ENCODE results near the gene SLITRK4.

The SLITRK4 gene, protein sequence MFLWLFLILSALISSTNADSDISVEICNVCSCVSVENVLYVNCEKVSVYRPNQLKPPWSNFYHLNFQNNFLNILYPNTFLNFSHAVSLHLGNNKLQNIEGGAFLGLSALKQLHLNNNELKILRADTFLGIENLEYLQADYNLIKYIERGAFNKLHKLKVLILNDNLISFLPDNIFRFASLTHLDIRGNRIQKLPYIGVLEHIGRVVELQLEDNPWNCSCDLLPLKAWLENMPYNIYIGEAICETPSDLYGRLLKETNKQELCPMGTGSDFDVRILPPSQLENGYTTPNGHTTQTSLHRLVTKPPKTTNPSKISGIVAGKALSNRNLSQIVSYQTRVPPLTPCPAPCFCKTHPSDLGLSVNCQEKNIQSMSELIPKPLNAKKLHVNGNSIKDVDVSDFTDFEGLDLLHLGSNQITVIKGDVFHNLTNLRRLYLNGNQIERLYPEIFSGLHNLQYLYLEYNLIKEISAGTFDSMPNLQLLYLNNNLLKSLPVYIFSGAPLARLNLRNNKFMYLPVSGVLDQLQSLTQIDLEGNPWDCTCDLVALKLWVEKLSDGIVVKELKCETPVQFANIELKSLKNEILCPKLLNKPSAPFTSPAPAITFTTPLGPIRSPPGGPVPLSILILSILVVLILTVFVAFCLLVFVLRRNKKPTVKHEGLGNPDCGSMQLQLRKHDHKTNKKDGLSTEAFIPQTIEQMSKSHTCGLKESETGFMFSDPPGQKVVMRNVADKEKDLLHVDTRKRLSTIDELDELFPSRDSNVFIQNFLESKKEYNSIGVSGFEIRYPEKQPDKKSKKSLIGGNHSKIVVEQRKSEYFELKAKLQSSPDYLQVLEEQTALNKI

DNA sequence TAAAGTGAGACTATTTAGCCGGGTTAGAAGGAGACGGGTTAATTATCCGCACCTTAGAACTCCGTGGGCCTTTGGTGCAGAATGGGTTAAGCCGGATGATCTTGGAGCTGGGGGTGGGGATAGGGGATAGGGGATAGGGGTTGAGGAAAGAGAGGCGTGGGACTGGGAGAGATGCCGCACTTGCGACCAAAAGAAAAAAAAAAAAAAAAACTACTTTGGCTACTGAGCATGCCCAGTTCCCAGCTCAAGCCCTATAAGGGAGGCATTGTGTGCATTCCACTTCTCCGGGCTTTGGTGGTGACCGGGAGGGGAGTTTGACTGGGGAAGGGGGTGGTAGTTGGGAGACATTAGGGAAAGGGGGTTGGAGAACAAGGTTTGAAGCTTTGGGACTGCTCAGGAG lies at the start of gene SLITRK4:
Gene SLITRK4, minus strand, starts transcription at position 187 of the 400 bp plus-strand sequence. CDS start 4,993 bp downstream, outside the sequence.
- DNase-seq (ENCODE audit: low read depth in 2 of 2): no peak

GRCh38 chrX:143683486-143683885 lies 47.6 kb upstream of the SLITRK4 start:
- DNase-seq (ENCODE audit: low read depth in 2 of 2): no peak

DNA sequence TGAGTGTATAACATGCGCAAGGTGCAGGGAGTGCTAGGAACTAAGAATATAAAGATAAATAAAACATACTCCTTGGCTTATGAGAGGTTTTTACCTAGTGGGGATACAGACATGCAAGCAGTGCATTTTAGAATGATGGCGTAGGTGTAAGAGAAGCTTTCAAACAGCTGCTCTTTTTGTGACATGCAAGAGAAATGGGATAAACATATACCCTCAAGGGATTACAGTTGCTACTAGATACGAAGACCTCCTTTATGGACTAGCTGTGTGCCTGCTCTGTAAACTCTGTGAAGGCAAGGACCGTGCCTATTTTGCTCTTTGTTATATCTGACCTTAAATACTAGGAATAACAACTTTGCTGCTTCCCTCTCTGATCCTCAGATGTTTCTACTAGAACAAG lies 39.0 kb upstream of the SLITRK4 start:
- DNase-seq (ENCODE audit: low read depth in 2 of 2): no peak

DNA sequence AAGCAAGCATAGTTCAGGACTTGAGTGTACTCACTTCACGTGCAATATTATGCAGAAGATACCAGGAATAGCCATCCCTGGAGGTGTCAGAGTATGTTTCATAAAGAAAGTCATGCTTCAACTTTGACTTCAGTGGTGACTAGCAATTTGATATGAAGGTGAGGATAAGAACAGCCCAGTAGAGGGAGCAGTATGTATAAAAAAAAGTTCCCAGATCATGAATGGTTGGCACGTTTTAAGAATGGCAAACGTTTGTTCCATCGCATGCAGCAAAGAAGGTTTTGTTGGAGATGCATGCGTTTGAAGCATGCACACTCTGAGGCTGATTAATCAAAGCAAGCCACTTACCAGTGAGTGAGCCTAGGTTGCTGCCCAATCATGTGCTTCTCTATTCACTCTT lies 33.5 kb upstream of the SLITRK4 start:
- no peak for DNase-seq (ENCODE audit: low read depth in 2 of 2)

- no peak for DNase-seq (ENCODE audit: low read depth in 2 of 2)
Observed at GRCh38 chrX:143664302-143664701, 28.4 kb upstream of the SLITRK4 start.

DNA sequence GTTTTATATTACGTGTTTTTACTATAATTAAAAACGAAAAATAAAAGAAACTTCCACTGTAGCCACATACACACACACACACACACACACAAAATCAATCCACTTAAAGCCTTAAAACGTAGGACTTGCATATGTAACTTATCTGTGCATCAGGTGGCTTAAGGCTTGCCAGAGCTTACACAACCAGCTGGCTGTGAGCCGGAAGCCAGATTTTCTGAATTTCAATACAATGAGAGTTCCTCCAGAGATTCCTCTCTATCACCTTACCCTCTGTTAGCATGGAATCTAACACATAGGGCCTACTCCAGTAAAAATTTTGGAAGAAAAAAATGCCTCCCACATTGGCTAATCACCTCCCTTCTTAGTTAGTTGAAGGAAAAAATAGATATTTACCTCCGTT lies 27.9 kb upstream of the SLITRK4 start:
- DNase-seq (ENCODE audit: low read depth in 2 of 2): no peak

DNA sequence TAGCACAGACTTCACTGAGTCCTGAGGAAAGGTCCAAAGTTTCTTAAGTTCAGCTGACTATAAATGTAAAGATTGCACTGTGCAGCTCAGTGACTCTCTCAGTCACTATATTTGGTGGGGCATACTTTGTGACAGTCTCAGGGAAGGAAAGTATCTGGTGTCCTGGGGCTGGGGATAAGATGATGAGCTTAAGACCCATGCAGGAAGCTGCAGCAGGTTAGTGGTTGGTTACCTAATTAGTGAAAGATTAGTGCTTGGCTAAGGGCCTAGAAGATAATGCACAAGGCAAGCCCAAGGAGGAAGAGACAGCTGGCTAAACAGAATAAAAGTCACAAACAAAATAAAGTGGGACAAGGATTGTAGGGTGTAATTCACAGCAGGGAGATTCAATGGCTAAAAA lies 25.4 kb upstream of the SLITRK4 start:
- DNase-seq (ENCODE audit: low read depth in 2 of 2): no peak

DNA sequence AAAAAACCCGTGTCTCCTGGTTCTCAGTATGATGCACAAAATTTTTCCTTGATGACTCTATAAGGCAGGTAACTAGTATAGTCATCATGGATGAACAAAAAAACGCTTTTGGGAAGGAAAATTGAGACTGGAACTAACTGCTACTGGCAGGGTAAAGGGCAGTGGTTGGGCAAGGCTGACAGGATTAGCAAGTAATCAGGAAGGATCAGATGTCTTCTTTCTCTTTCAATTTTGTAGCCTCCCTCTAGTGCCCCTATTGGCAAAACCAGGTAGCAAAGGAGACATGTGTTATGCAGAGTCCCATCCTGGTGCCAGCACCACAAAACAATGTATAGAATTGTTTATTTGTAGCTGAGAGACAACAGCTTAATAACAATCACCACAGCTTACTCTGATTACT lies 12.8 kb upstream of the SLITRK4 start:
- no peak for DNase-seq (ENCODE audit: low read depth in 2 of 2)

DNA sequence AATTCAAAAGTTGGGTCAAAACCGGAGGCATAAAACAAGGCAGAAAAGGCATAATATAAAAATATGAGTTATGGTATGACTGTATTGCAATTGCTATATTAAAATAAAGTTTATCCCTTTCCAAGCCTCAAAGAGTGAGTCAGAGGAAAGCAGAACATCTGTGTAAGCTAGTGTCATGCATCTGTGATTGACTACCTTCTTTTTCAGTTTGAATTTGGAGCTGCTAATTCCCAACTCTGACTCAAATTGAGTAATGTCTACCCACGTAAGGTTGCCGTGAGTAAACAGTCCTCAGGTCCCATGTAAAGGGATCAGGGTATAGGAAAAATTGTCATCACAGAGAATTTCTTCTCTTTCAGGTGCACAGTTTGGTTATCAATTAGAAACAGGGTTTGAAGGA lies 6.5 kb upstream of the SLITRK4 start:
- DNase-seq (ENCODE audit: low read depth in 2 of 2): no peak

GRCh38 chrX:143636831-143637230 lies 930 bp upstream of the SLITRK4 start:
- DNase-seq (ENCODE audit: low read depth in 2 of 2): no peak

DNA sequence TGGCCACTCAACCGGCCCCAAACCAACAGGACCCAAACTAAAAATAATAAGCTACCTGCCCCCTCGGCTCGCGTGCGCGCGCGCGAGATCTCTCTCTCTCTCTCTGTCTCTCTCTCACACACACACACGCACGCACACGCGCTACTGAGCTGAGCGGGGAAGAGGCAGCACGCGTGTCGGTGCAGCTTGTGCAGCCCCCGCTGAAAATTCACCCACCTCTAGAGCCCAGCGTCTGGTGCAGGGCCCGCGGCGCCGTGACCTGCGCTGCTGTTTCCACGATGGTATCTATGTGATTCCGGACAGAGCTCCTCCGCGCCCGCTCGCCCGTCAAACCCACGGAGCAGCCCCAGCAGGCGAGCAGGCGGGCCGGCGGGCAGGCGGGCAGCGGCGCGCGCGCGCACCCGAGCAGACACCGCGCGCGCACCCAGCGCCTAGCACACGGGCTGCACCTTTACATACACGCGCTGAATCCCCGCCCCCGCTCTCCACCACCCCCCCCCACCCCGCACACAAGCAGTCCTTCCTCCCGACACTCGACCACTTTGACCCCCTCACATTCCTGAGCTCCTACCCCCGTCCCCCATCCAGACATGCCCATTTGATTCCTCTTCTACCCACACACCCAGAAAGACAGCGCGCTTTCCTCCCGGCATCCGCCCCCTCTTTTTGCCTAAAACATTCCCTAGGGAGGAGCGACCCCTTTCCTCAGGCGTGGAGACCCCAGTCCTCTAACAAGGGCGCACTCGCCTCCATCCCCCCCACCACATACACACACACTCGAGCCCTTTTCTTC lies 1.0 kb downstream of the SLITRK4 start:
- no peak for DNase-seq (ENCODE audit: low read depth in 2 of 2)

DNA sequence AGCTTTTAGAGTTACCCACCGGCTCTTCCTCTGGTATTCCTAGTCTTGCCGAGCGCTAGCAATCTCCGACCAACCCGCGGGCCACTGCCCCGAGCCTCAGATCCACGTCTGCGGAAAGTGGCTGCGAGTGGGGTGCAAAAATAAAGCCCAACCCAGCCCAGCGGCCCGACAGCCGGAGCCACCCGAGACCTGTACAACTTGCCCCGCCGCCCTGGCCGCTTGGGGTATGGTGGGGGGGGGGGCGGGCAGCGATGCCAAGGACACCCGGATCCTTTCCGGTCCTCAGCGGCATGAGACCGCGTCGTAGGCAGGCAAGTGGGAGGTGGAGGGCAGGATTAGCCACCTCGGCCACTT lies 1.6 kb downstream of the SLITRK4 start:
- DNase-seq (ENCODE audit: low read depth in 2 of 2): no peak

- no peak for DNase-seq (ENCODE audit: low read depth in 2 of 2)
Observed at GRCh38 chrX:143633461-143634308, 2.2 kb downstream of the SLITRK4 start.

- no peak for DNase-seq (ENCODE audit: low read depth in 2 of 2)
Observed at GRCh38 chrX:143632625-143633410, 3.1 kb downstream of the SLITRK4 start.

GRCh38 chrX:143623657-143624056 lies 12.2 kb downstream of the SLITRK4 start:
- no peak for DNase-seq (ENCODE audit: low read depth in 2 of 2)

DNA sequence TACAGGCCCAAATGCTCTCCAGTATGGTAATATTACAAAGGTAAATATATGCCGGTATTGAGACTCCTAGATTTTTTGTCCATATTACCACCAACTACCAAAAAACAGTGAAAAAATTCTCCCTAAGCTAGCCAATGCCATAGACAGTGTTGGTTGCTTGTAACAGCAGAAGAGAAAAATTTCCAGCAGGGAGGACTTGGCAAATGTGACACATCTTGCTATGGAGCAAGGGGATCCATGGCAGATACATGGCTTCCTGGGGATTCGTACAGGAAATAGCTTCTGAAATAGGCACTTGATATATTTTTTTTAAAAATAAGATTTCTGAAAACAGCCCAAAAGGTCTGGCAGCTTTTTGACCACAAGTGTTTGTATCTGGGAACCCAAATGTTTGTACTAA lies 14.6 kb downstream of the SLITRK4 start:
- DNase-seq (ENCODE audit: low read depth in 2 of 2): no peak

DNA sequence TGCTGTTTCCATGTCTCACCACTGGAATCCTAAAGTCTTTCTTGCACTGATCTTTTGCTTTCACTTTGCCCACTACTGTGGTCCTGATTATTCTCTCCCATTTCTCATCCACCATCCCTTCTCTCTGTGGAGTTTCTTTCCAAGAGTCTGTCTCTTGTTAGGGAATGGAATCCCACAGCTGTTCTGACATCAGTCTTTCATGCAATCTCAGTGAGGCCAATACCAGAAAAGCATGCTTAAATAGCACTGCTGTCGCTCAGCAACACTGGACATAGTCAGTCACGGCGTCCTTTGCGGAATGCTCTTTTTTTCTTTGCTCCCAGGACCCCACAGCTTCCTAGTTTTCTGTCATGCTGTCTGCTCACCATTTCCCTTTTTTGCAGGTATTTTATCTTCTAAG lies 20.1 kb downstream of the SLITRK4 start:
- DNase-seq (ENCODE audit: low read depth in 2 of 2): no peak

- no peak for DNase-seq (ENCODE audit: low read depth in 2 of 2)
Observed at GRCh38 chrX:143601809-143602208, 34.1 kb downstream of the SLITRK4 start.

DNA sequence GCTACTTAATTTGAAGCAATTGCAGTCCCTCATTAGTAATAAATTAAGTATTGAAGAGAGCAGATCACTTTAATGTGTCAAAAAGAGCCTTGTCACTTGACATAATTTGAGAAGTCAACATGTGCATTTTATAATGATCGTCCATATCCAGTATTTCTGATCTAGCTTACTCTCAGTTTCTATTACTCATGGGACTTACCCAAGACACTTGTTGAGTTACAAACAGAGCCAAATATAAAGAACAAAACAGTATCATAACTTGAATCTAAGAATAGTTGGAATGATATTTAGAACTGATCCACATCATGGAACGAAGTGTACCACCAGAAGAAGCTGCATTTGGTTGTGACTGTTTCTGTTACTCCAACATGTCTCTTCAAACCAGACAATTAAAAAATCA lies 54.7 kb downstream of the SLITRK4 start:
- DNase-seq (ENCODE audit: low read depth in 2 of 2): no peak

DNA sequence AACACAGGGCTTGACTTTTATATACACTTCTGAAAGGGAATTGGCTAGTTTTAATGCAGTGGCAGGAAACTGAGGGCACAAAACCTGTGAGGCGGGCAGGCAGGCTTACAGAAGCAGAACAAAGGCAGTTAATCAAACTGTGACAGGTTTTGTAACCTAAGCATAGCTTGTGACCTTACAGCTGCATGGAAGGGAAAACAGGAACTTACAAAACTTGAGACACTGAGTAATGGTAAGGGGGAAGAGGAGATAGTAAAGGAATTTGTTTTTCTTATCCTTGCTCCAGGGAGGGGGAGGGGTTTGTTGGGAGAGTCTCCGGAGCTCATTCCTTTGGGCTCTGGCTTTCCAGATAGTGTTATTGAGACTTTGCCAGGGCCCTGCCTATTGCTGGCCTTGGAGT lies 55.6 kb downstream of the SLITRK4 start:
- no peak for DNase-seq (ENCODE audit: low read depth in 2 of 2)

All from stimulated activated CD8-positive, alpha-beta memory T cell treated with anti-CD3 and anti-CD28 coated beads, Interleukin-7, amount 100 ng/mL, for 4 hours (primary cell).